Hippocampal formation (tissue), 2 donors: ENCODE measurements around the gene ANXA10.
A peak's percentile ranks its signal among the peaks of the same experiment; 100 is the strongest.
"Not testable (repeated sequence)": the region's sequence is repeated elsewhere in the genome, so short reads cannot be mapped to it uniquely, and the experiment has no call there.

ENCODE experiments used
- DNase-seq, 2 donors: peaks; one replicate each; lab custom pipeline; 2025; lab: John Stamatoyannopoulos, UW

ANXA10 gene

GRCh38 chr4:168162604-168163003 lies 70.3 kb downstream of the ANXA10 start:
- no peak for DNase-seq

DNA sequence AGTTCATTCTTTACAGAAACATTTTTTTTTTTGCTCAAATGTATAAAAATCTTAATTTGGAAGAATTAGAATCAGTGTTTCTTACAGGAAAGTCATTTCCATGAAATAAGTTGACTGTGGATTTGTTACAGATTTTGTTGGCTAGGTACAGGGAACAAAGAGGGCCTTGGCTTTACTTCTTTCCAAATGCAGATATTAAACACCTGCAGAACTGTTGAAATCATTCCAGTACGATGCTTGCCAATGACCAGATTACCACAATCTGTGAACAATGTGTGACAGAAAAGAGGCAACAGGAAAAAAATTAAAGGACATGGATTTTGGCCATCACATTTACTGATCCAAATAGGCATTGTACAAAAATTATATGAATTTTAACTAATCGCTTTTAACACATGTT lies 70.8 kb downstream of the ANXA10 start:
- no peak for DNase-seq

DNA sequence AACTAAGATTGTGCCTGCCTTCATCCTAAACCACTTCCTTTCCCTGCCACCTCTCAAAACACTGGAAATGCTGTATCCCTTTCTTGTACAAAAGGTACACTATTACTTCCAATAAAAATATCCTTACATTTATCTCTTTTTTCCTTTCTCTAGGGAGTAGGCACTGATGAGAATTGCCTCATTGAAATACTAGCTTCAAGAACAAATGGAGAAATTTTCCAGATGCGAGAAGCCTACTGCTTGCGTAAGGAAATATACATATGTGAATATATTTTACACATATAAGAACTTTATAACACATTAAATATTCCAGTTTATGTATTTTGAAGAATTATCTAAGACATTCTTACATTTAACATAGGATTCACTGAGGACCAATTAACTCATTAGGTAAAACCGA lies 71.7 kb downstream of the ANXA10 start:
- no peak for DNase-seq

- DNase-seq: no peak
Measured at GRCh38 chr4:168164915-168165548, 72.7 kb downstream of the ANXA10 start.

DNA sequence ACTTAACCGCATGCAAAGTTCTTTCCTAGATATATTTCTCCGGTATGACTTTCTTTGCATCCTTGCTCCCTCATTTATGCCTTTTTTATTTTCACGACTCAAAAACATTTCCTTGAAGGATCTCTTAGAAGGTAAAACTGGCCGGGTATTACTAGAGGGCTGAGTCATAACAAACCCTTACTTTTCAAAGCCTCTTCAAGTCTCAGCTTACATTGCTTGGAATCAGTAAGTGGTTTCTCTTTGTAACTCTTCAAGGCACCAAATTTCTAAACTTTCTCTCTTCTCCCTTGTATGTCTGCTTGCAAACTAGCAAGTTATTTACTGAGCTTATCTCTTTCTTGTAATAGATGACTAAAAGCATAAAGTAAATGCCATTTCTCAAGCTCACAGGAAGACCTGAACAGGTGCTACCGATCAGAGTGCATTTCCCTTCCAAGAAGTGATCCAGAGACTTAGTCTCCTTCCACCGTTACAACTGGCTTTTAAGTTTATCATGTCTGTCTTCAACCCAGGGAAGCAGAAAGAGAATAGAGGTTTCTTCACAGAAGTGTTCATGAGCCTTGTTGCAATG lies 75.5 kb downstream of the ANXA10 start:
- no peak for DNase-seq

GRCh38 chr4:168174308-168174707 lies 82.0 kb downstream of the ANXA10 start:
- DNase-seq: no peak

- DNase-seq: no peak
Measured at GRCh38 chr4:168177546-168178149, 85.3 kb downstream of the ANXA10 start.

- DNase-seq: peak in 1 of 2 donors; percentile 1
Measured at GRCh38 chr4:168183717-168184571, 91.6 kb downstream of the ANXA10 start.

GRCh38 chr4:168188754-168189153 lies 96.4 kb downstream of the ANXA10 start:
- no peak for DNase-seq

DNA sequence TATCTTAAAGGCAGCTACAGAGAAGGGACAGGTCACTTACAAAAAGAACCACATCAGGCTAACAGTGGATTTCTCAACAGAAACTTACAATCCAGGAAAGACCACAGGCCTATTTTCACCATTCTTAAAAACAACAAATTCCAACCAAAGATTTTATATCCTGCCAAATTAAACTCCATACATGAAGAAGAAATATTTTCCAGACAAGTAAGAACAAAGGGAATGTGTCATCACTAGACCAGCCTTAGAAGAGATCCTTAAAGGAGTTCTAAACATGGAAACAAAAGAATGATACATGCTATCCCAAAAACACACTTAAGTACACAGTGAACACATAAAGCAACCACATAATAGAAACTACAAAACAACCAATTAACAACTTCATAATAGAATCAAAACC lies 105.6 kb downstream of the ANXA10 start:
- DNase-seq: no peak

GRCh38 chr4:168199260-168199957 lies 107.1 kb downstream of the ANXA10 start:
- no peak for DNase-seq

GRCh38 chr4:168200685-168201084 lies 108.3 kb downstream of the ANXA10 start:
- DNase-seq: no peak

DNA sequence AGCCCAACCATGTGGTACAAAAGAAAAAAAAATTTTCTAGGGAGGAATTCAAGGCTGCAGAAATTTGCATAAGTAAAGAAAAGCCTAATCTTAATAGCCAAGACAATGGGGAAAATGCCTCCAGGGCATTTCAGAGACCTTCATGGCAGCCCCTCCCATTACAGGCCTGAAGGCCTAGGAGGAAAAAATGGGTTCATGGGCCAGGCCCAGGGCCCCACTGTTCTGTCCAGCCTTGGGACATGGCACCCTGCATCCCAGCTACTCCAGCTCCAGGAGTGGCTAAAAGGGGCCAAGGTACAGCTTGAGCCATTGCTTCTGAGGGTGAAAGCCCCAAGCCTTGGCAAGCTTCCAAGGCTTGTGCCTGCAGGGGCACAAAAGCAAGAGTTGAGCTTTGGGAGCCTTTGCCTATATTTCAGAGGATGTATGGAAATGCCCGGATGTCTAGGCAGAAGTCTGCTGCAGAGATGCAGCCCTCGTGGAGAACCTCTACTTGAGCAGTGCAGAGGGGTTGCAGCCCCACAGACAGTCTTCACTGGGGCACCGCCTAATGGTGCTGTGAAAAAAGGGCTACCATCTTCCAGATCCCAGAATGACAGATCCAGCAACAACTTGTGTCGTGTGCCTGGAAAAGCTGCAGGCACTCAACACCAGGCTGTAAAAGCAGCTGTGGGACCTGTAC lies 111.0 kb downstream of the ANXA10 start:
- no peak for DNase-seq

GRCh38 chr4:168208957-168209614 lies 116.7 kb downstream of the ANXA10 start:
- no peak for DNase-seq

DNA sequence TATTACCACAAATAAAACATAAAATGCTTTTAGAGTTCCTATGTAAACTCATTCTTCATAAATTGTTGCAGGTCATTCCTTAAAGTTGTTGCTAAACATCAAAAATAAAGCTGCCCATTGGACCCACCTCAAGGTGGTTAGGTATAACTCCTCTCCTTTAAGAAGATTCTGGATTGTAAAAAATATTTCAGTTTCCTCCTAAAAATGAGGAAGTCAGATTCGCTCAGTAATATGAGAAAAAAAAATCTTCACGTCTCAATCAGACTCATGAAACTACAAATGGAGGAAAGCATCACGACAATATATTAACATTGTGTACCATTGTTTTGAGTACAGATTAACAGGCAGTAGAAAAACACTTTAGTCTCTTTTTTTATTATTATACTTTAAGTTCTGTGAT lies 120.3 kb downstream of the ANXA10 start:
- no peak for DNase-seq

GRCh38 chr4:168213511-168213910 lies 121.2 kb downstream of the ANXA10 start:
- not testable (repeated sequence) for DNase-seq

- DNase-seq: no peak
Measured at GRCh38 chr4:168218645-168219044, 126.3 kb downstream of the ANXA10 start.

- DNase-seq: no peak
Measured at GRCh38 chr4:168220893-168221292, 128.6 kb downstream of the ANXA10 start.

DNA sequence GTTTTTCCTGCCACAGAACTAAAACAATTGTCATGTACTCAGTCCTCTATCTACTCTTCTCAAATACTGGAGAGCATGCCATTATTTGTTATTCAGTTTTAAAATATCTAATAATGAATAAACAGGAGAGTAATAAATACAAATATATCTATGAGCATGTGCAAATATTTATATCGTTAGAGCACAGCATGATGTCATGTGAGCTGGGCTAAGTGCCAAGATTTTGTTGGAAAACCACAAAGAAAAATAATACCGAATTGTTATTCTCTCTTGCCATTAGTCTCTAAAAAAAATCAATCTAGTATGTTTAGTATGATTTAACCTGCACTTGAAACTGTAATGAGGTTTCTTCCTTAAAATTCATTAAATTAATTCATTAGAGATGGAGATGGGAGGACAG lies 129.0 kb downstream of the ANXA10 start:
- DNase-seq: no peak
